NCI-H345 (cell line): ENCODE data around the gene ZAR1L.

ENCODE experiments used
- DNase-seq: peaks from one replicate; lab custom pipeline; 2025; lab: John Stamatoyannopoulos, UW

Gene ZAR1L

DNA sequence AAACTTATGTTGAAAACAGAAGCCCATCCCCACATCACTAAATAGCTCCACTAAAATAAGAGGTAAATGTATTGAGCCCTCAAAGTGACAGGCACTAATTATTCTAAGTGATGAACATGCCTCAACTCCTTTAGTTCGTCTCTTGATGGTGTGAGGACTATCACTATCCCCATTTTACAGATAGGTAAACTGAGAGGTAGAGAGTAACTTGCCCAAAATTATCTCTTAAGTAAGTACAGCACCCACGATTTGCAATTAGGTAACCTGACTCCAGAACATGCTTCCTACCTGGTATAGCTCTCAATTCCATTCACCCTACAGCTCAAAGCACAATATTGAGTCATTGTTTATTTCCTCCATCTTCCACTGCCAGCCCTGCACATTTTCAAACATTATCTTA, 12.7 kb downstream of the ZAR1L start:
- DNase-seq: no peak

DNA sequence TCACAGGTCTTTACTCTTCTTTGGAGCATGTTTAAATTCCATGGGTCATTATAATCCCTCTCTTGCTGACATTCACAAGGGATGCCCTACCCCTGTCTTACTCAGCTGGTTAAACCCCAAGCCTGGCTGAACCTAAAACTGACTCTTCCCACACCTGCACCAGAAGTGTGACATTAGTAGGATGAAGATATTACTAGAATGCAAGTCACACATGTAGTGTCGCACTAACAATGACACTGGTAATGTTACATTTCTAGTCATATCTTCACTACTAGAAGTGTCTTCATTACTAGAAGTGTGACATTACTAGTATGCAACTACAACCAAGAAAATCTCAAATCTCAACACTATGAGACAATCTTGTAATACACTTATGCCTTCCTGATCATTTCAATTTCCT, 14.2 kb downstream of the ZAR1L start:
- no peak for DNase-seq

DNA sequence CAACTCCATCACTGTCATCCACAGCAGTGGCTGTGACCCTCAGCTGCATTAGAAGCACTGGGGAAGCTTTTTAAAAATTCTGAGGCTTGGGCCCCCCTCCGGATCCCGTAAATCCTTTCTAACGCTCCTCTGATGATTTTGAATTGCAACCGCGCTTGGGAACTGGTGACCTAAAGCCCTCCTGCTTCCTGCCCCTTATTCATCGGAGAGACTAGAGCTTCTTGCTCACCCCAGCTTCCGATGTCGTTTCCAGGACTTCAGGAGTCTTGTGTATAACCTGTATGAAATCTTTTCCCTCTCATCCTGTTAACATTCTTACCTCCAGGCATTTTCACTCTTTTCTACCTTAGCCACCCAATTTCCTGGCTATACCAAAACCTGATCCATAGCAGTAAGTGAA, 14.8 kb downstream of the ZAR1L start:
- no peak for DNase-seq

DNA sequence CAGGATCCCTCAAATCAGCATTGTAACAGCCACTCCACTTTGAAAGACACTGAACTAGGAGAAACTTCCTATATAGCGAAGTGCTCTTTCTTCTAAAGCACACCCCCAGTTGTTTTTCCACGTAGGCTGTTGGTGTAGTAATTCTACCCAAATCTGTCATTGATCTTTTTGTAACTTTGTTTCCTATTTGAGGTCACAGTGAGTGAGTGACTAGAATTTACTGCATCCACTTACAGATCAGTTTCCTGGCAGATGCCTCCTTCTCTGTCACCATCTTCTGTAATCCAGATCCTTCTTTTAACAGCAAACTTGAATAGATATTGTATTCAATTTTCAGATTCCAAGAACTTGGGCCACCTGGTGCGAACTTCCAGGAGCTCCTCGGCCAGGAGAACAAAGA, 15.3 kb downstream of the ZAR1L start:
- no peak for DNase-seq

DNA sequence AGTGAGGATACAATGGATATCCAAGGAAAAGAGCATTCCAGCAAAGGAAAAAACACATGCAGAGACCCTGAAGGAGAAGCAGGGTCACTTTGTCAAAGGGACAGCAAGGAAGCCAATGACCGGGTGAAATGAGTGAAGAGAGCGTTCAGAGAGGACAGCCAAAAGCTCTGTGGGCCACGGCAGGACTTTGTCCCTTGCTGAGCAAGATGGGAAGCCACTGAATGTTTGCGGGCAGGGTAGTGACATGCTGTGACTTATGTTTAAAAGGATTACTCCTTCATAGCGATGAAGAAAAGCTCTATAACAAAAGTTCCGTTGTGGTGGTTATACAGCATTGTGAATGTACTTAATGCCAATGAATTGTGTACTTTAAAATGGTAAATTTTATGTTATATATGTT, 16.5 kb downstream of the ZAR1L start:
- no peak for DNase-seq

DNA sequence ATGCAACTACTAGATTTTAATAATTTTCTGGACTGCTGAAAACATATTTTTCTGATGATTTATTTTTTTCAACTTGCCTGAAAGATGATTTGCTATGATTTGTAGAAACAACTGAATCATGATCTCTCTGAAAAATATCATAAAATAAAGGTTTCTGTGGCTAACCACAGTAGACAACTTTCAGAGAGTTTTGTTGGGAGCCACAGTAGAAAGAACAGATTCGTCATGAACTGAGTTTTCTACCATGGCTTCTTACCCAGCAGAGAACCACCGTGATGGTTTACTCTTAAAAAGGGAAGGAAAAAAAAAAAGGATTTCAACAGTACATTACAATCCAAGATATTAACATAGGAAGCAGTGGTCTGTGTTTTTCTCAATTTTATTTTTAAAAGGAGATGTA, 18.0 kb downstream of the ZAR1L start:
- no peak for DNase-seq

DNA sequence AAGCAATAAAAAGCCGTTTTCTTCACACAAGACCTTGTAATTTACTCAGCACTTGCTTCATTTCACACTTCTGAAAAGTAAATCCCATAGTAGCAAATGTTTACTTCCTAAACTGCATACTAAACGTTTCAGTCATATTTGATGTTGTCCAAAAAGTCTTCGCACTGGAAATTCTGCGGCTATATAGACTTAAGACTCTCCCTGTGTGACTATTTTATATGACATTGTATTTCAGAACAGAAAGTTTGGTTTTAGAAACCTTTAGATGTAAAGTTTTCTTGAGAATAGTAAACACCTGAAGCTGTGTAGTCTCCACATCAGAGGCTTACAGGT, 29.6 kb downstream of the ZAR1L start:
- DNase-seq: no peak

DNA sequence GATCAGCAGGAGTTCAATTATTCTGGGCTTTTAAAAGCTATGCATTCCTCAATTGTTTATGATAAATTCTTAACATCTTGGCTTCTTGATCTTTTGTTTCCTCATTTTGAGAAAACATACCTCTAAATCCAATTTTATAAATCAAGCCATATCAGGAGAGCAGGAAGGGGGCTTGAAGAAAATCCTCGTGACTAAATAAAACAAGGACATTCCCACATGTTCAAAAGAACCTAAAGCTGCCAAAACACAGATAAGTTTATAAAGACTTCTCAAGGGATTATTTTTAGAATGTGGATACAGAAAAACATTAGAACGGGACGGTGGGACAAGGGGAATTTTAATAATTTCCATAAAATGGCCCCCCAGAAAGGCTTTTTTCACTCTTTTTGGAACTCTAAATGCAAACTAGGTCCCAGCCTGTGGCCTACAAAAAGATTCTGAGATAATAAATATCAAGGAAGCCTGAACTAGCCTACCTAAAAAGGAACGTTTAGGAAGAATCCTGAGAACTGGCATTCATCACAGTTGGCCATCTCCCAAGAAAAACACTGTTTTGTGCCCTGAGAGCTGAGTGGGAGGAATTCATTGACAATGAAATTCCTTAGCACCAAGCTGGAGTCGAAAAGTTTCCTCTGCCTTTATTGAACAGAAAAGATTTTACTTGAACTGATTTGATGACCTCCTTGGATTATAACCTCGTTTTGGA, 30.1 kb downstream of the ZAR1L start:
- no peak for DNase-seq

DNA sequence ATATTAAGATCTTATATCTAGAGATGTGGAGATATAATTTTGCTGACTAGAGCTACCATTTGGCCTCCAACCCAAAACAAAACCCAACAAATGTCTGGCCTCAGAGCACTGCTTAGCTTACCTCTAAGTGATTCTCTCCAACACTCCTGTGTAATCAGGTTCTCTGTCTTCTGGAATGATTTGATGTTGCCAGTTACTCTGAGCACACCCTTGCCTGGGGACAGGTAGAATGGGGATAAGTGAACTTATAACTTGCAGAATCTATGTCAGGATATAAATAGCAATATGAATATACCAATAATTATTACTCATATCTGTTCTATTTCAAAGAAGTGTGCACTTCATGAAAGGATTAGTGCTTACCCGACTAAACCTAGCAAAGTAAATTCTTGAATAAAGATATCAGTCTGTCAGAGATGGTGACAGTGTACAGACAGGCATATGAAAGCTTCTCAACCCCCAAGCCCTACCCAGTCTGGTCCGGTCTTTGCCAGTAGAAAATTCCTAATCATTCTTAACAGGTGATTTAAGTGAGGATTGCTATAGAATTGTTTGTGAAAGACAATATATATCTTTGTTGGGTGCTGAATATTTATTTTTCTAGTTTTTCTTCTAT, 33.0 kb downstream of the ZAR1L start:
- no peak for DNase-seq

DNA sequence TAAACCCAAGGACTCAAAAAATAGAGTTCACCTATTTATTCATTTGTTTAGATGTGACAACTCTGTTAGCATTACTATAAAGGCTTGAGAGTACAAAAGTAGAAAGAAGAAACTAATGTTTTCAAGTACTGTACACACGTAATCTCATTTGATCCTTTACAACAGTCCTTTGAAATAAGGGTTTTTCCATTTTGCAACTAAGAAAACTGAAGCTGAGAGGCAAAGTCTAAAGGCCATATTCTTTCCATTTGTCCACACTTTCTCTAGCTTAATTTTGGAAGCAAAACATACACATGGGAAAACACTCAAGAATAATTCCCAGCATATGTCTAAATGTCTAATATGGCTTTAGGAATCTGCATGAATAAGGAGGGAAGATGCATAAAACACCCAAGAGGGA, 34.1 kb downstream of the ZAR1L start:
- no peak for DNase-seq

DNA sequence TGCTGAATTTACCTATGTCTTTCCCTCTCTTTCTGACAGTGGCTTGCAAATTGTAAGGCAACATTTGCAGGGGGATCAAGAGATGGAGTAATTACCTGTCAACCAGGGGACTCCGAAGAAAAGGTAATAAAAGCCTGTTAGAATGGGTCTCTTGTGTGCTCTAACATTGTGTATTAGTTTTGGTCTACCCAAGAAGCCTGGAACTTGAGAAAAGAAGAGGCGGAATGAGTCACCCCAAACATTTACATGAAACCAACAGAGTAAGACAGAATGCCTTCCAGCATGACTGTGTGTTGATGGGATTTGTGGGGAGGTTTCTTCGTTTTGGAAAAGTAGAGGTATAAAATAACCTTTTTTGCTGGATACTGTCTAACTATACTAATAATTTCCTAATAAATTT, 36.7 kb downstream of the ZAR1L start:
- no peak for DNase-seq

DNA sequence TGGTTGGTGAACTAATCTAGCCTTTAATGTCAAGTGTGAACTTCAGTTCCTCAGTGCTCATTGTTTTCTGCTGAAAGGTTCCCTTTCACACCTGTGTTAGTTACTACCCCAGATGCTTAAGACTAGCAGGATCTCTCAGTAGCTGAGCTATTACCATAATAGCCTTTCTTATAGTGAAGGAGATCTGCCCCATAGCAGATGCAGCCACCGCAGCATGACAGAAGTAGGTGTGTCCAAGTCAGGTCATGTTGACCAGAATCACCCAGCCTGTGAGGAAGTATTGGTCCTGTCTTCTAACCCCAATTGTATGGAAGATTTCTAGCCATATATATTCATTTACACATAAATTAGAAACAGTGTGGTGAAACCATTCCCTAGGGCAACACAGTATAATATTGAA, 37.3 kb downstream of the ZAR1L start:
- no peak for DNase-seq

DNA sequence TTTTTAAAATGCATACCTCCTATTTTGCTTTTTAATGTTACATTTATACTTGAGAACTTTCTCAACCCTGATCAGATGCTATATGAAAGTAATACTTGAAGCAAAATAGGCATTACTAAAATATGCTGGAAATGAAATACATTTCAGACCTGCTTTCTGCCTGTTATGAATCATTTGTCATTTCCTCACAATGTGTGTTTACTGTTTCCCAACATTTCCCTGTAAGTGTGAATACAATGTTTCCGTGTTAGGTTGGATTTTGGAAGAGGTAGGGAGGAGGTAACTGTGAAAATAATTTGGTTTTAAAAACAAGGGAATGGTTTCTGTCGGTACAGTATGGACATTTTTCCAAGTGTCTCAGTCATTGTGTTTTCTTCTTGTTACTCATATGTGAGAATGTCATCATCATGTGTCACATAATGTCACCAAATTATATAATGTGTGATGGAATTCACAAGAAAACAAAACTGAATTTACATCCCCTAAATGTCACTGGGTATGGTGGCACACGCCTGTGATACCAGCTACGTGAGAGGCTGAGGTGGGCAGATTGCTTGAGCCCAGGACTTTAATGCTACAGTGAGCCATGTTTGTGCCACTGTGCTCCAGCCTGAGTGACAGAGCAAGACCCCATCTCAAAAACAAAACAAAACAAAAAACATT, 43.0 kb downstream of the ZAR1L start:
- DNase-seq: no peak

DNA sequence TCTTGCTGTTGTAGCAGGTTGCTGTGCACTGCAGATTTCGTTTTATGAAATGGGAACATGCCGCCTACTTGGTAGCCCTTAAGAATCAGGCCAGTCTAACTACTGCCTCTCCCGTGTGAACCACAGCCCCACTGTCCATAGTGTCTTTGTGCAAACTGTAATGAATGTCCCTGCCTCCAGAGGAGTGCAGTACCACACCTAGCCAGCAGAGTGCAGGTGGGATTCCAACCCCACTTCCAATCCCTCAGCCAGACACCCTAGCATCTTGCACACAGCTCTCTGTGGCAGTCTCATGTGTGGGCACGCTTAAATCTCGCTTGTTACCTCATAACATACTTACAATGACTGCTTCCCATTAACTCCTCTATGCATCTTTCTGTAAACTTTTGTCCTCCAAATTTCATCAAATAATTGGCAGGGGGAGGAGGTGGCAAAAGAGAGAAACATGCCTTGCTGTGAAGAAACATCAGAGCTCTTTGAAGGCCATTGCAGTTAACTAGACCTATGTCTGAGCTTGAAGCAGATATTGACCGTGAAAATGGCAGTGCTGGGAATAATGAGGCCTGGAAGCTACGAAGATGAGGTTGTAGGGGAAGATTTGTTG, 47.2 kb downstream of the ZAR1L start:
- DNase-seq: no peak

DNA sequence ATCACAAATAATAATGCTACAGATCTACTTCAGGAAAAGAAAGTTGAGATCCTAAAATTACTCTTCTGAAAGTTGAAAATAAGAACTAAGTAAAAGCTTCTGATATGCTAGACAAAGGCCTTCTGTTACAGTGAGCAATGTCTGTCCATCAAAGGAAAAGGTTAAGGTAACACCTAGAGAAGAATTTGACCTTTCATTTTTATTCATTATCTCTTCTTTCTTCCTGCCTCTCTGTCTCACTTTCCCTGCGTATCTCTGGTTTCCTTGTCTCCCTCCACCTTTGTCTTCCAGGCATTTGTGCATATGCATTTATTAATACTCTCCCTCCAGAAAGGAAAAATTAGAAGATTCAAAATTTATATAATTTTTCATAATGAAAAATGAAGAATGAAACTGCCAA, 49.0 kb downstream of the ZAR1L start:
- no peak for DNase-seq

DNA sequence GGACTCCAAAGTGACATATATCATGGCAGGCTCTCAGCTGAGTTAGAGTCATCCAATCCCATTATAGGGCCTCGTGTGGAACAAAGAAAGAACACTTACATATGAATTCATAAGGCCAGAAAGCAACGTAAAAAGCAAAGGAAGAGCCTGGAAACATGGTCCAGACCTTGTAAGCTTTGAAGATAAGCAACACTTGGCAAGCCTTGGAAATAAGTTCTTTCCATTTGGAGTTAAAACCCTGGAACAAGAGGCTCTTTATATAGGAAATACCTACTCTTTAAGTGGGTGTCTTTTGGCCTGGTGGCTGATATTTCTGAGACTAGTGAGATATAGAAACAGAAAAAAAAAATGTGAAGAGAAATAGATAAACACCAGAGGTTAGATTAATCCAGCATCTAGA, 49.4 kb downstream of the ZAR1L start:
- no peak for DNase-seq

DNA sequence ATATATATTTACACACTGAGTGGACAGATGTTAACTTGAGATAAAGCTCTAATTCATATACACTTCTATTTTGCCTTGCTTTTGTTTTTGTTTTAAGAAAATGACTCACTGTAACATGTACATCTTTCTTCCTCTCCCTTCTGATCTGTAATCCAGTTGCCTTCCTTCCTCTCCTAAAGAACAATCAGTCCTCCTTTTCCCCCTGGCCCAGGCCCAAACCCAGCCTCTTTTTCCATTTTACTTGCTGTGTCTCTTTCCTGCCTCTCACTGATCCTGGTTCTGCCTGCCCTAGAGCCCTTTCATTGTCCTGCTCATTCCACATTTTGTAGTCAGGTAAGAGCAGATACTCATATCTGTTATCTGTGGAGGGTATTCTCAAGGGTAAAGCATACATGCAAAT, 50.8 kb downstream of the ZAR1L start:
- no peak for DNase-seq

DNA sequence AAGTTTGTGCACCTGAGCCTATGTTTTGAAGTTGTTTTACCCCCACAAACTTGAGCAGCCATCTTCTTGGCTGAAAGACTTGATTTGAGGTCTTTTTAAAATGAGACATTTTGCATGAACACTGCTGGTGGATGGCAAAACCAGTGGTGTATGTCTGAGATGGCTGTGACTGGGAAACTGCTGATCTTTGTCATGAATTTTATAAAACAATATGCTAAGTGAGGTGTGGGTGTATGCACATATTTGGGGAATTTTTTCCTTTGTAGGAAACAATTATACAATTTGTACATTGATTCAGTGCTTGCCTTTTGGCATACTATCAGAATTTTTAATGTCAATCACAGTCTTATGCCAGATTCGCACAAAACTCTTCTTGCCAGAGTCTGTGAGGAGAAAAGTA, 52.5 kb downstream of the ZAR1L start:
- DNase-seq: no peak

DNA sequence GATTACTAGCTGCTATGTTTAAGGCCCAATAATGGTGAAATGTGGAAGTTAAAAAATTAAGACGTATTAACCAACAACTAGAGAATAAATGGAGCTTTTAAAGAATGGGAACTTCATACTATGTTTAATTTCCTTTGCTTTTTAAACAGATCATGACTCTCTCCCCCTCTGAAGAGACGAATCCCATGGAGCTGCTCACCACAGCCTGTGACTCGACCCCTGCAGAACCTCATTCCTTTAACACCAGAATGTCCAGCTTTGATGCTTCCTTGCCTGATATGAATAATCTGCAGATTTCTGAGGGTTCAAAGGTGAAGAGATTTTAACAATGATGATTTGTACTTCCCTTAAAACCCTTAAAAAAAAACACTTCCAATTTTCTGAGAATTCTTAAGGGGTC, 53.0 kb downstream of the ZAR1L start:
- DNase-seq: no peak

DNA sequence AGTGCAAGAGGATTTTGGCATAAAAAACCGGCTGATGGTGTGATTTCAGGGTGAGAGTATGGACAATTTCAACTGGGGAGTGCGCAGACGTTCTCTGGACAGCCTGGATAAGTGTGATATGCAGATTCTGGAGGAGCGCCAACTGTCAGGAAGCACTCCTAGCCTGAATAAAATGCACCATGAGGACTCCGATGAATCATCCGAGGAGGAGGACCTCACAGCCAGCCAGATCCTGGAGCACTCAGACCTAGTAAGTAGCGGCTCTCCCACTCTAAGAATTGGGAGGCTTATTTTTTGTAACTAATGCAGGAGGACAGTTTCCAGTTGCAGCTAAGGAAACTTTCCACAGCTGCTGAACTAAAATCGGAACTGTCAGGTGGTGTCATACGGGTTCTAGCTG, 53.6 kb downstream of the ZAR1L start:
- DNase-seq: peak; percentile 42

DNA sequence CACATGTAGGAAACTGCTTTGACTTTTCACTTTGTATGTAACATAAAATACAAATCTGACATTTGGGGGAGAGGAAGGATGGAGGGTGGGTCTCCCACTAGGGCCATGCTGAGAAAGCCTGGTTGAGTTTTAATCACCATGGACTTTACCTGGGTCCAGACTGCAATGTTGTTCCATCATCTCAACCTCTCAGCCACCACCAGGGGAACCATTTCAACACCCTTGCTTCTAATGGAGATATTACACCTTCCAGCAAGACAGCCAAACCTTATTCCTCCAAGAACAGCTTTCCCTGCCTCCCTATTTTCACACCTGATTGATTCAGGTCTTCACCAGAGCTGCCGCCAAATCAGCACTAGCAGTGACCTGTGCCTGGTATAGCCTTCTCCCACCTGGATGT, 56.0 kb downstream of the ZAR1L start:
- no peak for DNase-seq

DNA sequence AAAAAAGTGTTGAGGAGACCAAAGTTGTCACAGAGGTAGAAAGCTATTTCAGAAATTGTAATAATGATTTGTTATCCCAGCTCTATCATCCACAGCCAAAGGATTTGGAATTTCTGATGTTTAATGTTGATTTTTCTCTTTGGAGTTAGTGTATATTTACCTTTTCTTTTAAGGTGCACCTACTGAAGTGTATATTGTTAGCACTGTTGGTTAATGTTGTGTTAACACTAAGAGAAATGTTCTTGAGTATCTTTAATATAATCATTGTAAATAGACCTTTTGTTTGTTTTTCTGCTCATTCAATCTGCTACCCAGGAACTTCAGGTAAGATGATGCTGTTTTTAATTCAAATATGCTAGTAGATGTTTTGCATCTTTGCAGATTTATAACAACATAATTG, 57.5 kb downstream of the ZAR1L start:
- DNase-seq: peak; percentile 14

DNA sequence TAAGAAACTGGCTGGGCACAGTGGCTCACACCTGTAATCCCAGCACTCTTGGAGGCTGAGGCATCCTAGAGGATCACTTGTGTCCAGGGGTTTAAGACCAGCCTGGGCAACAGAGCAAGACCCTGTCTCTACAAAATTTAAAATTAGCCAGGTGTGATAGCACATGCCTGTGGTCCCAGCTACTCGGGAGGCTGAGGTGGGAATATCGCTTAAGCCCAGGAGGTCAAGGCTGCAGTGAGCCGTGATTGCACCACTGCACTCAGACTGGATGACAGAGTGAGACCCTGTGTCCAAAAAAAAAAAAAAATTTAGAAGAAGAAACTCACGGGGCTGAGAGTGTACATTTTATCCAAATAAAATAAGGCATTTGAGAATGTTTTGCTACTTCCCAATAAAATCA, 58.9 kb downstream of the ZAR1L start:
- DNase-seq: no peak

DNA sequence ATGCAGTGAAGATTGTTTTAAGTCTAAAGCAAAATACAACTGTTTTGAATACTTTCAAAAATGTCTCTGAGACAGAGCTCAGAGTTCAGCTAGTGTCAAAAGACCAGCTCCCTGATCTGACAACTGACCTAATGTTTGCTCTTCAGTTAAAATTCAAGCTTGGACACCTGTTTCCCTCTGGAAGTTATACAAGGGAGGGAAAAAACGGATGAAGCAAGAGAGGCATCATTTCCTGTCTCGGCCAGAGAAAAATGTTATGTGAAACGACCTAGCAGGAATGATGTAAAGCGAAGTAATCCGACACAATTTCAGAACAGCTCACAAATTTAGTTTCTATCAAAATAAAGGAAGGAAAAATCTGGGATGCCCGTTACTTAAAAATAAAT, 59.4 kb downstream of the ZAR1L start:
- DNase-seq: no peak
